Measurements from ENCODE around the gene CNN3.

CNN3 gene

DNA sequence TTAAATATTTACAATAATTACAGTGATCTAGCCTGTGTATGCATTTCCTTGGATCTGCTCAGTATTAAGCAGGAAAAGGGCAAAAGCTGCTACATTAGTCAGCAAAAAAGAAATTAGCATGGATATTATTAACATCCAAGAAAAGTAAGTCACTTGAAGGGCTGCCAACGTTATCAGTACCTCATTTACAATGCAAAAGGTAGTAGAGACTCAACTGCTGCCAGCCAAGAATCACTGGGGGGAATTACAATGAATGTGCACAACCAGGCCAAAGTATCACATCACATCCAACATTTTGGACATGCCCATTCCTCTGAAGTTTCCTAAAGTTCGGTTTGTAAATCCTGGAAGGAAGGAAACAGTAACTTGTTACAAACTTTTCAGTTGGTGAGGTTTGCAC lies 1.9 kb downstream of the CNN3 start:
- DNase-seq = peak in 1 of 2 experiments; percentile 16
- no peak for TF ChIP-seq GATA1 (IDR thresholded peaks at IDR 0.05; ENCODE audit: low read depth, low read length)
- no peak for TF ChIP-seq POLR2A (IDR thresholded peaks at IDR 0.05; ENCODE audit: low read length)

DNA sequence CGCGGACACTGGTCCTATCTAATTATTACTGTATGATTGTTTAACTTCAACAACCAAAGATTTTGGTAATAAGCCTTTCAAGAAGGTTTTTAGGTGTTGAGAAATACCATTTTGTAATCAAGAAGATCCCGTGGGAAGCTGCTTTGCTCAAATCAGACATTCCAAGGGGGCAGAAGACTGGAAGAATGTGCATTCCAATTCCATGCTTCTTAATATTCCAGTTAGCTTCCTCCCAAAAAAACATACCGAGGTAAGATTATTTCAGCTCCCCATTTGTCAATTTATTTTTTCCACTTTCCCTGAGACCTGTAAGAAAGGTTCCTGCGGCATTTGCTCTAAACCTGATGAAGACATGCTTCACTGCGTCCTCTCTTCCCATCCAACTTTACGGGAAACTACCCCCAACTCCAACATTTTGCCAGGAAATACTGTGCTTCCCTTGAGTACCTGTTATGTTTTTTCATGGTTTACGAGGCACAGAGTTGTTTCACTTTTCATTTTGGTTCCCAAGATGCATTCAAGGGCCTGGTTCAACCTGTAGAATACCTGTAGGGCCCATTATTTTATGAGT lies 4.1 kb downstream of the CNN3 start:
- TF ChIP-seq GATA1 (IDR thresholded peaks at IDR 0.05; ENCODE audit: low read depth, low read length) = no peak
- DNase-seq = no peak

- no peak for DNase-seq
- no peak for TF ChIP-seq POLR2A (IDR thresholded peaks at IDR 0.05; ENCODE audit: low read length)
- no peak for TF ChIP-seq GATA1 (IDR thresholded peaks at IDR 0.05; ENCODE audit: low read depth, low read length)
These were observed 4.9 kb downstream of the CNN3 start for GRCh38 chr1:94921977-94922376.

DNA sequence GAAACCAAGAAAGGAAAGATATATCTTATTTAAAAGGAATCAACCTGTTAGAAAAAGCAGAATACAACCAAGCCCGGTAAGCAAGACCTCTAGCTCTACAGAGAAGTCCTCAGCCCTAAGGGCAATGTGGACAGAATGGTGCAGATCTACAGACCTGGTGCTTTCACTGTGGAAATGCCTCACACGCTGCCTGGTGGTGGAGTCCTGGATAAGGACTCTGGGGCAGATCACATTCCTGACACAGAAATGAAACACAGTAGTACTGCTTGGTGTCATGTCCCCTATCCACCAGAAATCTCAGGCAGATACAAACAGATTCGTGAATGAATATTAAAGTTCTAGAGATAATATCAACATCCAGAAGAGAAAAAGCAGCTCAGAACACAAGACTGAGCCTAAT lies 6.8 kb downstream of the CNN3 start:
- DNase-seq = no peak
- TF ChIP-seq GATA1 (IDR thresholded peaks at IDR 0.05; ENCODE audit: low read depth, low read length) = no peak
- TF ChIP-seq POLR2A (IDR thresholded peaks at IDR 0.05; ENCODE audit: low read length) = no peak

GRCh38 chr1:94919241-94920030 lies 7.5 kb downstream of the CNN3 start:
- TF ChIP-seq GATA1 (IDR thresholded peaks at IDR 0.05; ENCODE audit: low read depth, low read length) (no peak), POLR2A (IDR thresholded peaks at IDR 0.05; ENCODE audit: low read length) (no peak)
- no peak for DNase-seq

DNA sequence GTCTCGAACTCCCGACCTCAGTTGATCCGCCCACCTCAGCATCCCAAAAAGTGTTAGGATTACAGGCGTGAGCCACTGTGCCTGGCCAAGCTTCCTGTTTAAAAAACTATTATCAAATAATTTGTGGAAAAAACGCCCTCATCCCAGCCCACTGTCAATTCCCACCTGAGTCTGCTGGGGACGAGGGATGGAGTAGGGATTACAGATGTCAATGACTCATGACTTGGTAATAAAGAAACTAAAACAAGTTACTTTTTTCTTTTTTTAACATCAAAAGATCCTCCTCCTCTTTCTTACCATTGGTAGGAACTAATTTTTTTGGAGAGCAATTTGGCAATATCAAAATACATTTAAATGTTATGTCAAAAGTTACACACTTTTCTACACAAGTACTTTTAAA lies 9.7 kb downstream of the CNN3 start:
- TF ChIP-seq POLR2A (IDR thresholded peaks at IDR 0.05; ENCODE audit: low read length) (no peak), GATA1 (IDR thresholded peaks at IDR 0.05; ENCODE audit: low read depth, low read length) (no peak)

GRCh38 chr1:94912263-94913184 lies 14.4 kb downstream of the CNN3 start:
- TF ChIP-seq GATA1 (IDR thresholded peaks at IDR 0.05; ENCODE audit: low read depth, low read length) (no peak), POLR2A (IDR thresholded peaks at IDR 0.05; ENCODE audit: low read length) (no peak)
- DNase-seq = no peak

More for the DNA sequence above, 9.7 kb downstream of the CNN3 start:
- no peak for DNase-seq

DNA sequence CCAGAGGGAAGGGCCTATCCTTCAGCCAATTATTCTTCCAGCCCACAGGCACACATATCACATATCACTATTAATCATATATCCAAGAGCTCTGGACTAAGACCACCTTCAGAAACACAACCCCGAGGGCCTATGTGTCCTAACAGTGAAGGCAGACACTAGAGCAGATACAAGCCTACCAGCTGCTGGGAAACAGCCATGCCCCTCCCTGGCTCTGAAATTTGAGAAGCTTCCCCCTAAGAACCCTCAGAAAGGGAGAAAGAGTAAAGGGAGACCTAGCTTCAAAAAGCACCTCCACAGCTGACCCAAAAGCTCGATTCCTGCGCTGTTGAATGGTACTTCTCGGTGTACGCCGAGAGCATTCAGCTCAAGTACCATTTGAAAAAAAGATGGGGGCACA lies 17.4 kb downstream of the CNN3 start:
- DNase-seq = no peak
- TF ChIP-seq GATA1 (IDR thresholded peaks at IDR 0.05; ENCODE audit: low read depth, low read length) = no peak
- TF ChIP-seq POLR2A (IDR thresholded peaks at IDR 0.05; ENCODE audit: low read length) = no peak

GRCh38 chr1:94908965-94909364 lies 17.9 kb downstream of the CNN3 start:
- TF ChIP-seq POLR2A (IDR thresholded peaks at IDR 0.05; ENCODE audit: low read length) (no peak), GATA1 (IDR thresholded peaks at IDR 0.05; ENCODE audit: low read depth, low read length) (no peak)
- no peak for DNase-seq

- no peak for TF ChIP-seq POLR2A (IDR thresholded peaks at IDR 0.05; ENCODE audit: low read length)
- no peak for TF ChIP-seq GATA1 (IDR thresholded peaks at IDR 0.05; ENCODE audit: low read depth, low read length)
- DNase-seq = no peak
These were observed 18.7 kb downstream of the CNN3 start for GRCh38 chr1:94908190-94908589.

GRCh38 chr1:94907136-94907535 lies 19.8 kb downstream of the CNN3 start:
- TF ChIP-seq POLR2A (IDR thresholded peaks at IDR 0.05; ENCODE audit: low read length) = no peak
- no peak for DNase-seq

GRCh38 chr1:94906382-94906781 lies 20.5 kb downstream of the CNN3 start:
- TF ChIP-seq GATA1 (IDR thresholded peaks at IDR 0.05; ENCODE audit: low read depth, low read length) (no peak), POLR2A (IDR thresholded peaks at IDR 0.05; ENCODE audit: low read length) (no peak)
- no peak for DNase-seq

GRCh38 chr1:94905207-94905606 lies 21.7 kb downstream of the CNN3 start:
- DNase-seq = no peak
- TF ChIP-seq GATA1 (IDR thresholded peaks at IDR 0.05; ENCODE audit: low read depth, low read length) (no peak), POLR2A (IDR thresholded peaks at IDR 0.05; ENCODE audit: low read length) (no peak)

DNA sequence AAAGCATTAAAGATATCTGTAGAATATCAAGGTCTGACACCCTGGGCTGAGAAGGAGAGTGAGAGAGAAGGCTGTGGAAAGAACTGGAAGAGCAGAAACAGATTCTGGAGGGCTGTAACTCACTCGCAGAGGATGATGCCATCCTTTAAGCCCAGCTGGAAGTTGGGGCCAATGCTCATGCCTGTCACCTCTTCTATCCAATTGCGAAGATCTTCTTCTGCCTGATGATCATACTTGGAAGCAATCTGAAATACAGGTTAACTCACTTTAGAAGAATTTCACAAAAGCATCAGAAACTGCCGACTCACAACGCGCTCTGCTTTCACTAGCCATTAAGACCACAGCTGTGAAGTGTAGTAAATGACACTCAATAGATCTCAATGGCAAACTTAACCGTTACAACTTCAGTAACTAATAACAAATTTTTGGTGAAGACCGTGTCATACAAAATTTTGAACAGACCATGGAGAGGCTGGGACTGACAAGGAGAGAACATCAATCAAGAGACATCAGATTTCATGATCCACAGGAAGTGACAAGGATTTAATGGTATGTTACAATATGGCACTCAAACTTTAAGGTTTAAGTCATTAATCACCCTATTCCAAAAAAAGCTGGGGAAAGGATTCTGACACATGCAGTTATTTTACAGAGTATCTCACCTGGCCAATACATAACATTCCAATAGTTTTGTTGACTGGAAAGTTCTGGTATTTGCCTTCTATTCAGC lies 23.5 kb downstream of the CNN3 start:
- TF ChIP-seq POLR2A (IDR thresholded peaks at IDR 0.05; ENCODE audit: low read length) (no peak), GATA1 (IDR thresholded peaks at IDR 0.05; ENCODE audit: low read depth, low read length) (no peak)
- DNase-seq = peak in 1 of 2 experiments; percentile 16

Data from erythroblast (primary cell).